ENCODE data around the gene NACC2. TPM values are rescaled to one million over a fixed set of nuclear protein-coding genes. Genes with fewer than 3 reads are reported as not detected.
A peak's percentile ranks its signal among the peaks of the same experiment; 100 is the strongest.

The NACC2 gene
- total RNA-seq, 4 donors from 2014 or later = 71.4 to 209 (median 110) TPM

DNA sequence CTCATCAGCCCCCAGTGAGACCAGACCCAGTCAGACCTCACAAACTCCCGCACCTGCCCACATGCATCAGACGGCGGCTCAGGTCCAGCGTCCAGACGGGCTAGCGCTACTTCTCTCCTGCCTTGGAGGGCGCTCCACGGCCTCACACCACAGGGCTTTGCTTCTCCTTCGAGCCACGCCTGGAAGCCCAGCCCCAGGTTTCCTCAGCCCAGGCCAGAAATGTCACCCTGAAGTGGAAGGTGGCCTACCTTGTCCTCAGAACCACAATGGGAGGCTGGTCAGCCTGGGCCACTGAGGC, 2.8 kb downstream of the NACC2 start:
- peaks cover 5 to 83% (median 70%) of the 10 kb centered on the region in 3 donors for H3K4me1 ChIP-seq
- TF ChIP-seq POLR2AphosphoS5 (IDR thresholded peaks at IDR 0.05) (no peak), POLR2A (IDR thresholded peaks at IDR 0.05) (no peak), EP300 (IDR thresholded peaks at IDR 0.05) (no peak)
- TF ChIP-seq, protein P1, sequence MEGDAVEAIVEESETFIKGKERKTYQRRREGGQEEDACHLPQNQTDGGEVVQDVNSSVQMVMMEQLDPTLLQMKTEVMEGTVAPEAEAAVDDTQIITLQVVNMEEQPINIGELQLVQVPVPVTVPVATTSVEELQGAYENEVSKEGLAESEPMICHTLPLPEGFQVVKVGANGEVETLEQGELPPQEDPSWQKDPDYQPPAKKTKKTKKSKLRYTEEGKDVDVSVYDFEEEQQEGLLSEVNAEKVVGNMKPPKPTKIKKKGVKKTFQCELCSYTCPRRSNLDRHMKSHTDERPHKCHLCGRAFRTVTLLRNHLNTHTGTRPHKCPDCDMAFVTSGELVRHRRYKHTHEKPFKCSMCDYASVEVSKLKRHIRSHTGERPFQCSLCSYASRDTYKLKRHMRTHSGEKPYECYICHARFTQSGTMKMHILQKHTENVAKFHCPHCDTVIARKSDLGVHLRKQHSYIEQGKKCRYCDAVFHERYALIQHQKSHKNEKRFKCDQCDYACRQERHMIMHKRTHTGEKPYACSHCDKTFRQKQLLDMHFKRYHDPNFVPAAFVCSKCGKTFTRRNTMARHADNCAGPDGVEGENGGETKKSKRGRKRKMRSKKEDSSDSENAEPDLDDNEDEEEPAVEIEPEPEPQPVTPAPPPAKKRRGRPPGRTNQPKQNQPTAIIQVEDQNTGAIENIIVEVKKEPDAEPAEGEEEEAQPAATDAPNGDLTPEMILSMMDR (IDR thresholded peaks at IDR 0.05) = no peak
- H3K27ac ChIP-seq = peak overlapping the region; percentile 84 to 100 (median 96)
- H3K27me3 ChIP-seq = no peaks in the 10 kb centered on the region
- peak overlapping the region in 1 of 2 donors; percentile 81 for H3K4me3 ChIP-seq
- peaks cover 0 to 12% of the 10 kb centered on the region in 2 donors for H3K36me3 ChIP-seq
- WGBS, 2 donors (ENCODE audit: low coverage in 1 of 2) = no CpG with 5 or more reads among the region's 10 CpGs
- H3K9me3 ChIP-seq = no peaks in the 10 kb centered on the region
- ATAC-seq = no peak

DNA sequence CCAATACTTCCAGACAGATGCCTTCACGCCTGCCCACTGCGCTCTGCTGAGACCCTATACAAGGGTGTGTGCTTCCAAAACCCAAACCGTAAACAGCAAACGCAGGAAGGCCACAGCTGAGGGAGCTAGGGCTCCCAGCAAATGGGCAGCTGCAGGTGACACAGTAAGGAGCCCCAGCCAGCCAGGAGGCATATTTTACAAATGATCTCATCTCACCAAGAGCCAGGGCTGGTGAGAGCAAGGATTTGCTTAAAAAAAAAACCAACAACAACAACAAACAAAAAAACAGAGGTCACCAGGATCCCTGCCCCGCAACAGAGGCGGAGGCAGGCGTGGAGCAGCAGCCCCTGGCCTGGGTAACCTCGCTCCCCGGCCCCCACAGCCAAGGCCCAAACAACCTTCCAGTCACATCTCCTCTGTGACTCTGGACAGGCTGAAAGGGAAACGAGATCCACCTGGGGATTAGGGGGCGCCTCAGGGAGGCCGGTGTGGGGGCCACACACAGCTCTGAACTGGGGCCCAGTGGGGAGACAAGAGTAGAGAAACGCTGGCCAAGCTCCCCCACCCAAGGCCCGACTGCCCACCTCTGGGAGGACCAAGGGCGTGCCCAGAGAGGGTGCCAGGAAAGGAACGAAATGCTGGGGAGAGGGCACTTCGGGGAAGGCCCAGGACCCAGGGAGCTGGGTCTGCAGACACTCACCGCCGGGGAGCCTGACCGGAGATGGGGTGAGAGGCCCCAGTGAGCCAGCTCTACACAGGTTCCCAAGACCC, 3.3 kb downstream of the NACC2 start:
- peak overlapping the region; percentile 84 to 100 (median 96) for H3K27ac ChIP-seq
- H3K9me3 ChIP-seq = no peaks in the 10 kb centered on the region
- H3K27me3 ChIP-seq = no peaks in the 10 kb centered on the region
- H3K4me3 ChIP-seq = peak overlapping the region; percentile 11 to 81
- H3K4me1 ChIP-seq = peaks cover 6 to 86% (median 75%) of the 10 kb centered on the region in 3 donors
- WGBS, 2 donors (ENCODE audit: low coverage in 1 of 2) = 81% methylated on average over 5 of the region's 20 CpGs; no CpG with 5 or more reads in 1 of the 2 donors
- TF ChIP-seq POLR2A (IDR thresholded peaks at IDR 0.05) (no peak), POLR2AphosphoS5 (IDR thresholded peaks at IDR 0.05) (no peak), EP300 (IDR thresholded peaks at IDR 0.05) (no peak)
- TF ChIP-seq, protein P1 (IDR thresholded peaks at IDR 0.05) = no peak
- ATAC-seq = no peak
- H3K36me3 ChIP-seq = peaks cover 0 to 12% of the 10 kb centered on the region in 2 donors

DNA sequence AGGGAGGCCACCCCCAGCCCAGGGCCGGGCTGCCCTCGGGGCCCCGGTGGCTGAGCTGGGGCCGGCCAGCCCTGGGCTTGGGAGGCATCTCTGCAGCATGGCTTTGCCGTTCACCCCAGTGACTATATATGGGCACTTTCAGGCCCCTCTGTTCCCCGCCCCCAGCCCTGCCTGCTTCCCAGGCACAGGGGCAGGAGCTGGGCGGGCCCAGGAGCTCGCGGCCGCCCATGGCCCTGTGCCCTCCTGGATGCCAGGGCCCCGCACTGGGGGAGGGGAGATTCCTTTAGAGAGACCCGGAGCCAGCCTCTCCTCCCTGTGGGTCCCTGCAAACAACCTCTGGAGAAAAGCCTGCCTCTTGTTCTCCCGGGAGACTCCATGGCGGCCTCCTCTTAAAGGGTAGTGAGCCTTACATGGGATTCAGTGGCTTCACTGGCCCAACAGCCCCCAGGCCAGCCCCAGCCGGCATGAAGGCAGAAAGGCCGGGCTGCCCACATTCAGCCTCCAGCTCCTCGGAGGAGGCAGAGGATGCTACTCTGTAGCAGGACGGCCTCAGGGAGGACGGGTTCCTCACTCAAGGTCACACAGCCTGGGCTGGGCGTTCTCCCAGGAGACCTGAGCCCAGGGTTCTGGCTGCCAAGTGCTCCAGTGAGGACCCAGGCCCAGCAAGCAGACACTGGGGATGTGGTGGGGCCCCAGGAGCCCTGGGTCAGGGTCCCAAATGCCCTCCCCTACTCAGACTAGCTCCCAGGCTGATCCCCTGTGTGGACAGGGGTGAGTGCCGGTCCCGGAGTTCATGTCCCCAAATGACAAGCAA, 4.1 kb downstream of the NACC2 start:
- peak overlapping the region; percentile 84 to 100 (median 96) for H3K27ac ChIP-seq
- WGBS, 2 donors (ENCODE audit: low coverage in 1 of 2) = 37% methylated on average over 2 of the region's 22 CpGs; no CpG with 5 or more reads in 1 of the 2 donors
- peak; percentile 43 for ATAC-seq
- peaks cover 9 to 86% (median 74%) of the 10 kb centered on the region in 3 donors for H3K4me1 ChIP-seq
- TF ChIP-seq POLR2AphosphoS5 (IDR thresholded peaks at IDR 0.05) (peak; percentile 21), EP300 (IDR thresholded peaks at IDR 0.05) (no peak)
- TF ChIP-seq, protein P1 (IDR thresholded peaks at IDR 0.05) = no peak
- peak overlapping the region; percentile 11 to 81 for H3K4me3 ChIP-seq
- no peaks in the 10 kb centered on the region for H3K27me3 ChIP-seq
- peaks cover 0 to 12% of the 10 kb centered on the region in 2 donors for H3K36me3 ChIP-seq
- no peaks in the 10 kb centered on the region for H3K9me3 ChIP-seq

DNA sequence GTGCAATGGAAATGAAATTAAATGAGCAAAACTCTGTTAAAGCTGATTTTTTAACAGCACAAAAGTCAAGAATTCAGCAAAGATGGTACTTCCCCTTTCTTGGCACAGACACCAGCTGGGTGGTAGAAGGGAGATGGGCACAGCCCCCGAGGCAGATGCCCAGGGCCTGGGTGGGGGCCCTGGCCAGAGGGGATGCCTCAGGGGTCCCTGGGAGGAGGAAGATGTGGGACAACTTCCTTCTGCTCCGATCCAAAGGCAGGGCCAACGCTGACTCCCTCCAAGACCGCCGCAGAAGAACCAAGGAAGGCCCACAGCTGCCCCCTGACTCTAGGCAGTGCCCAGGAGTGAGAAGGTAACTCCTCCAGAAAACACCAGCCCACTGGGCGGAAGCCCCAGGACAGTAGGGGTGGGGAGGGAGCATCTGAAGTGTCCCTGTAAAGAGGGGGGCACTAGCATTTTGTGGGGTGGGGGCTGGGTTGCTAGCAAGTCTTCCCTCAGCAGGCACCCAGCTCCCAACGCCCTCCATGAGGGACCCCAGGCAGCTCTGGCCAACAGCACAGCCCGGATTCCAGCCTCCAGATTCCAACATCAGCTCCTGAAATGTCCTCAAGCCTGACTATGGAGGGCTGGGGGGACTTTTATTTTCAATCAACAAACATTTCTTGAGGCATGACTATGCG, 4.9 kb downstream of the NACC2 start:
- Histone ChIP-seq H3K27ac (peak overlapping the region; percentile 84 to 100 (median 96)), H3K9me3 (no peaks in the 10 kb centered on the region), H3K4me3 (peak overlapping the region in 1 of 2 donors; percentile 81), H3K36me3 (peaks cover 0 to 12% of the 10 kb centered on the region in 2 donors), H3K27me3 (no peaks in the 10 kb centered on the region), H3K4me1 (peaks cover 9 to 89% (median 77%) of the 10 kb centered on the region in 3 donors)
- TF ChIP-seq, protein P1 (IDR thresholded peaks at IDR 0.05) = no peak
- no peak for TF ChIP-seq EP300 (IDR thresholded peaks at IDR 0.05)
- TF ChIP-seq POLR2A (IDR thresholded peaks at IDR 0.05) = no peak
- TF ChIP-seq POLR2AphosphoS5 (IDR thresholded peaks at IDR 0.05) = no peak
- WGBS, 2 donors (ENCODE audit: low coverage in 1 of 2) = 37 to 40% methylated on average over 3 to 4 of the region's 9 CpGs
- ATAC-seq = no peak

Data from gastroesophageal sphincter (tissue), 4 donors.